ENCODE results near the gene ARHGEF25.

ARHGEF25 gene

GRCh38 chr12:57577981-57578758 lies 33.1 kb upstream of the ARHGEF25 start:
- Histone ChIP-seq H3K4me1 (ENCODE audit: insufficient read depth, low read length) (no peaks in the 10 kb centered on the region), H3K9ac (ENCODE audit: low read length) (no peak overlapping the region), H3K27me3 (ENCODE audit: control insufficient read depth in 1 of 2, insufficient read depth in 2 of 2, low read length in 2 of 2) (no peaks in the 10 kb centered on the region), H3K36me3 (ENCODE audit: insufficient read depth, low read length) (no peaks in the 10 kb centered on the region), H3K9me3 (ENCODE audit: low read length) (no peaks in the 10 kb centered on the region), H3K27ac (ENCODE audit: low read depth, low read length) (no peak overlapping the region), H3K4me3 (ENCODE audit: low read depth in 1 of 2, low read length in 2 of 2) (no peak overlapping the region)

- no peak overlapping the region for H3K4me3 ChIP-seq (ENCODE audit: low read depth in 1 of 2, low read length in 2 of 2)
- no peaks in the 10 kb centered on the region for H3K27me3 ChIP-seq (ENCODE audit: control insufficient read depth in 1 of 2, insufficient read depth in 2 of 2, low read length in 2 of 2)
- no peaks in the 10 kb centered on the region for H3K9me3 ChIP-seq (ENCODE audit: low read length)
- H3K4me1 ChIP-seq (ENCODE audit: insufficient read depth, low read length) = no peaks in the 10 kb centered on the region
- H3K27ac ChIP-seq (ENCODE audit: low read depth, low read length) = no peak overlapping the region
- H3K36me3 ChIP-seq (ENCODE audit: insufficient read depth, low read length) = no peaks in the 10 kb centered on the region
- no peak overlapping the region for H3K9ac ChIP-seq (ENCODE audit: low read length)
These were observed 32.2 kb upstream of the ARHGEF25 start for GRCh38 chr12:57579011-57579410.

GRCh38 chr12:57579677-57580465 lies 31.4 kb upstream of the ARHGEF25 start:
- no peak overlapping the region for H3K4me3 ChIP-seq (ENCODE audit: low read depth in 1 of 2, low read length in 2 of 2)
- no peaks in the 10 kb centered on the region for H3K9me3 ChIP-seq (ENCODE audit: low read length)
- no peaks in the 10 kb centered on the region for H3K27me3 ChIP-seq (ENCODE audit: control insufficient read depth in 1 of 2, insufficient read depth in 2 of 2, low read length in 2 of 2)
- no peak overlapping the region for H3K27ac ChIP-seq (ENCODE audit: low read depth, low read length)
- H3K4me1 ChIP-seq (ENCODE audit: insufficient read depth, low read length) = no peaks in the 10 kb centered on the region
- H3K9ac ChIP-seq (ENCODE audit: low read length) = no peak overlapping the region
- H3K36me3 ChIP-seq (ENCODE audit: insufficient read depth, low read length) = no peaks in the 10 kb centered on the region

- Histone ChIP-seq H3K9me3 (ENCODE audit: low read length) (no peaks in the 10 kb centered on the region), H3K9ac (ENCODE audit: low read length) (no peak overlapping the region), H3K4me1 (ENCODE audit: insufficient read depth, low read length) (no peaks in the 10 kb centered on the region), H3K27ac (ENCODE audit: low read depth, low read length) (no peak overlapping the region), H3K4me3 (ENCODE audit: low read depth in 1 of 2, low read length in 2 of 2) (no peak overlapping the region), H3K27me3 (ENCODE audit: control insufficient read depth in 1 of 2, insufficient read depth in 2 of 2, low read length in 2 of 2) (no peaks in the 10 kb centered on the region), H3K36me3 (ENCODE audit: insufficient read depth, low read length) (no peaks in the 10 kb centered on the region)
These were observed 30.8 kb upstream of the ARHGEF25 start for GRCh38 chr12:57580466-57580795.

GRCh38 chr12:57581802-57582201 lies 29.4 kb upstream of the ARHGEF25 start:
- Histone ChIP-seq H3K27me3 (ENCODE audit: control insufficient read depth in 1 of 2, insufficient read depth in 2 of 2, low read length in 2 of 2) (no peaks in the 10 kb centered on the region), H3K36me3 (ENCODE audit: insufficient read depth, low read length) (no peaks in the 10 kb centered on the region), H3K27ac (ENCODE audit: low read depth, low read length) (no peak overlapping the region), H3K4me1 (ENCODE audit: insufficient read depth, low read length) (no peaks in the 10 kb centered on the region), H3K4me3 (ENCODE audit: low read depth in 1 of 2, low read length in 2 of 2) (no peak overlapping the region), H3K9me3 (ENCODE audit: low read length) (no peaks in the 10 kb centered on the region), H3K9ac (ENCODE audit: low read length) (no peak overlapping the region)

- Histone ChIP-seq H3K27me3 (ENCODE audit: control insufficient read depth in 1 of 2, insufficient read depth in 2 of 2, low read length in 2 of 2) (no peaks in the 10 kb centered on the region), H3K4me1 (ENCODE audit: insufficient read depth, low read length) (no peaks in the 10 kb centered on the region), H3K36me3 (ENCODE audit: insufficient read depth, low read length) (no peaks in the 10 kb centered on the region), H3K27ac (ENCODE audit: low read depth, low read length) (no peak overlapping the region), H3K9ac (ENCODE audit: low read length) (no peak overlapping the region), H3K4me3 (ENCODE audit: low read depth in 1 of 2, low read length in 2 of 2) (no peak overlapping the region), H3K9me3 (ENCODE audit: low read length) (no peaks in the 10 kb centered on the region)
These were observed 28.8 kb upstream of the ARHGEF25 start for GRCh38 chr12:57582440-57582839.

- no peak overlapping the region for H3K4me3 ChIP-seq (ENCODE audit: low read depth in 1 of 2, low read length in 2 of 2)
- H3K36me3 ChIP-seq (ENCODE audit: insufficient read depth, low read length) = no peaks in the 10 kb centered on the region
- no peaks in the 10 kb centered on the region for H3K27me3 ChIP-seq (ENCODE audit: control insufficient read depth in 1 of 2, insufficient read depth in 2 of 2, low read length in 2 of 2)
- H3K27ac ChIP-seq (ENCODE audit: low read depth, low read length) = no peak overlapping the region
- H3K4me1 ChIP-seq (ENCODE audit: insufficient read depth, low read length) = no peaks in the 10 kb centered on the region
- H3K9me3 ChIP-seq (ENCODE audit: low read length) = no peaks in the 10 kb centered on the region
- no peak overlapping the region for H3K9ac ChIP-seq (ENCODE audit: low read length)
These were observed 28.0 kb upstream of the ARHGEF25 start for GRCh38 chr12:57583008-57583831.

GRCh38 chr12:57584050-57584449 lies 27.2 kb upstream of the ARHGEF25 start:
- H3K27ac ChIP-seq (ENCODE audit: low read depth, low read length) = no peak overlapping the region
- H3K36me3 ChIP-seq (ENCODE audit: insufficient read depth, low read length) = no peaks in the 10 kb centered on the region
- no peak overlapping the region for H3K9ac ChIP-seq (ENCODE audit: low read length)
- no peaks in the 10 kb centered on the region for H3K4me1 ChIP-seq (ENCODE audit: insufficient read depth, low read length)
- H3K4me3 ChIP-seq (ENCODE audit: low read depth in 1 of 2, low read length in 2 of 2) = no peak overlapping the region
- no peaks in the 10 kb centered on the region for H3K9me3 ChIP-seq (ENCODE audit: low read length)
- no peaks in the 10 kb centered on the region for H3K27me3 ChIP-seq (ENCODE audit: control insufficient read depth in 1 of 2, insufficient read depth in 2 of 2, low read length in 2 of 2)

- H3K4me3 ChIP-seq (ENCODE audit: low read depth in 1 of 2, low read length in 2 of 2) = no peak overlapping the region
- H3K4me1 ChIP-seq (ENCODE audit: insufficient read depth, low read length) = no peaks in the 10 kb centered on the region
- no peak overlapping the region for H3K27ac ChIP-seq (ENCODE audit: low read depth, low read length)
- no peaks in the 10 kb centered on the region for H3K36me3 ChIP-seq (ENCODE audit: insufficient read depth, low read length)
- no peaks in the 10 kb centered on the region for H3K9me3 ChIP-seq (ENCODE audit: low read length)
- no peak overlapping the region for H3K9ac ChIP-seq (ENCODE audit: low read length)
- H3K27me3 ChIP-seq (ENCODE audit: control insufficient read depth in 1 of 2, insufficient read depth in 2 of 2, low read length in 2 of 2) = no peaks in the 10 kb centered on the region
These were observed 26.5 kb upstream of the ARHGEF25 start for GRCh38 chr12:57584690-57585089.

- no peak overlapping the region for H3K4me3 ChIP-seq (ENCODE audit: low read depth in 1 of 2, low read length in 2 of 2)
- no peak overlapping the region for H3K9ac ChIP-seq (ENCODE audit: low read length)
- H3K36me3 ChIP-seq (ENCODE audit: insufficient read depth, low read length) = no peaks in the 10 kb centered on the region
- no peaks in the 10 kb centered on the region for H3K9me3 ChIP-seq (ENCODE audit: low read length)
- H3K4me1 ChIP-seq (ENCODE audit: insufficient read depth, low read length) = no peaks in the 10 kb centered on the region
- no peaks in the 10 kb centered on the region for H3K27me3 ChIP-seq (ENCODE audit: control insufficient read depth in 1 of 2, insufficient read depth in 2 of 2, low read length in 2 of 2)
- no peak overlapping the region for H3K27ac ChIP-seq (ENCODE audit: low read depth, low read length)
These were observed 26.1 kb upstream of the ARHGEF25 start for GRCh38 chr12:57585156-57585555.

- H3K4me3 ChIP-seq (ENCODE audit: low read depth in 1 of 2, low read length in 2 of 2) = no peak overlapping the region
- no peak overlapping the region for H3K27ac ChIP-seq (ENCODE audit: low read depth, low read length)
- H3K9me3 ChIP-seq (ENCODE audit: low read length) = no peaks in the 10 kb centered on the region
- no peaks in the 10 kb centered on the region for H3K27me3 ChIP-seq (ENCODE audit: control insufficient read depth in 1 of 2, insufficient read depth in 2 of 2, low read length in 2 of 2)
- H3K36me3 ChIP-seq (ENCODE audit: insufficient read depth, low read length) = no peaks in the 10 kb centered on the region
- peaks cover 6% of the 10 kb centered on the region for H3K4me1 ChIP-seq (ENCODE audit: insufficient read depth, low read length)
- no peak overlapping the region for H3K9ac ChIP-seq (ENCODE audit: low read length)
These were observed 25.1 kb upstream of the ARHGEF25 start for GRCh38 chr12:57586128-57586527.
